ENCODE measurements around the gene CFAP99.

- TF ChIP-seq CTCF (conservative IDR thresholded peaks at IDR 0.05; ENCODE audit: low read length) (no peak), EZH2phosphoT487 (IDR thresholded peaks at IDR 0.05; ENCODE audit: borderline replicate concordance) (no peak)
These were observed 39.9 kb upstream of the CFAP99 start for GRCh38 chr4:2378898-2379297.
